HUES48 (cell line): Measurements from ENCODE around the gene COL7A1.

Experiments used
- H3K27ac ChIP-seq: one replicate; pipeline ENCODE4 v1.7.0; 2013; ENCODE audit warnings: low read depth, low read length, inconsistent platforms
- H3K27me3 ChIP-seq: 2 replicates; pipeline ENCODE4 v1.6.1; 2013; ENCODE audit warnings: mild to moderate bottlenecking, low read length; ENCODE audit not compliant: control insufficient read depth, insufficient read depth
- H3K36me3 ChIP-seq: 2 replicates; pipeline ENCODE4 v1.6.1; 2013; ENCODE audit warnings: low read length; ENCODE audit not compliant: control insufficient read depth, insufficient read depth
- H3K4me1 ChIP-seq: 2 replicates; pipeline ENCODE4 v1.6.1; 2013; ENCODE audit warnings: mild to moderate bottlenecking, low read length; ENCODE audit not compliant: control insufficient read depth, insufficient read depth
- H3K4me3 ChIP-seq: 2 replicates; pipeline ENCODE4 v1.5.1; 2013; ENCODE audit warnings: mild to moderate bottlenecking, low read depth, low read length
- H3K9ac ChIP-seq: 2 replicates; pipeline ENCODE4 v1.6.1; 2013; ENCODE audit warnings: mild to moderate bottlenecking, low read depth, low read length, moderate library complexity
- H3K9me3 ChIP-seq: 2 replicates; pipeline ENCODE4 v1.6.1; 2013; ENCODE audit warnings: low read length; ENCODE audit not compliant: control insufficient read depth, insufficient read depth

Gene COL7A1

GRCh38 chr3:48516571-48516970, 78.6 kb downstream of the COL7A1 start:
- Histone ChIP-seq H3K9me3 (no peaks in the 10 kb centered on the region), H3K9ac (no peak overlapping the region), H3K4me1 (no peaks in the 10 kb centered on the region), H3K36me3 (peaks cover 17% of the 10 kb centered on the region), H3K27ac (no peak overlapping the region), H3K4me3 (no peak overlapping the region), H3K27me3 (no peaks in the 10 kb centered on the region)

DNA sequence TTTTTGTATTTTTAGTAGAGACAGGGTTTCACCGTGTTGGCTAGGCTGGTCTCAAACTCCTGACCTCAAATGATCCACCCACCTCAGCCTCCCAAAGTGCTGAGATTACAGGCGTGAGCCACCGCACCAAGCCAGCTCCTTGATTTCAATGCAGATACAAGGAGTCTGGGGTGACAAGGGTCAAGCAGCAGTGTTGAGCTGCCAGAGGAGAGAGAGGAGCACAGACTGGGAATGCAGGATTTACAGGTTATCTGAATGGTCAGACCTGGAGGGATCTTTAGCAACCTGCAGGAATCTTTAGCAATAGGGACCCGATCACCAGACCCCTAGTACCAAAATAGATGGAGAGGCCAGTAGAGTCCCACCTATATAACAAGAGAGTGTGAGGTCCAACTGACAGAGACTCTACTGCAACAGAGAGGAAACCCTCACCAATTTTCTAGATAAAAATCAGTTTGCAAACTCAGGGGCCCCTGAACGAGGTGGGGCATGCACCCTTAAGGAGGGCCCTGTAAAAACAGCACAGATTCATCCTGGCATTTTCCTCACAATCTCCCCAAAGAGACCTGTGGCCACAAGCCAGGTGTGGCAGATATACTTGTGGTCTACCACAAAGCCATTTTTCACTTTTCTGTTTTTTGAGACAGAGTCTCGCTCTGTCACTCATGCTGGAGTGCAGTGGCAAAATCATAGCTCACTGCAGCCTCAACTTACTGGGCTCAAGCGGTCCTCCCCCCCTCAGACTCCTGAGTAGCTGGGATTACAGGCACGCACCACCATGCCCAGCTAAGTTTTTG, 80.5 kb downstream of the COL7A1 start:
- no peak overlapping the region for H3K4me3 ChIP-seq
- H3K36me3 ChIP-seq, result peaks cover 9% of the 10 kb centered on the region; the same call in 1 of the 2 replicates
- H3K4me1 ChIP-seq, result peaks cover 2% of the 10 kb centered on the region; the same call in 1 of the 2 replicates
- no peaks in the 10 kb centered on the region for H3K9me3 ChIP-seq
- H3K27me3 ChIP-seq, result no peaks in the 10 kb centered on the region
- no peak overlapping the region for H3K9ac ChIP-seq
- no peak overlapping the region for H3K27ac ChIP-seq
